EL (cell line): Measurements from ENCODE around the gene SYCP2L.

Source experiments
- DNase-seq: peaks from one replicate; pipeline ENCODE4 v3.0.0-alpha.2; 2016

The SYCP2L gene

DNA sequence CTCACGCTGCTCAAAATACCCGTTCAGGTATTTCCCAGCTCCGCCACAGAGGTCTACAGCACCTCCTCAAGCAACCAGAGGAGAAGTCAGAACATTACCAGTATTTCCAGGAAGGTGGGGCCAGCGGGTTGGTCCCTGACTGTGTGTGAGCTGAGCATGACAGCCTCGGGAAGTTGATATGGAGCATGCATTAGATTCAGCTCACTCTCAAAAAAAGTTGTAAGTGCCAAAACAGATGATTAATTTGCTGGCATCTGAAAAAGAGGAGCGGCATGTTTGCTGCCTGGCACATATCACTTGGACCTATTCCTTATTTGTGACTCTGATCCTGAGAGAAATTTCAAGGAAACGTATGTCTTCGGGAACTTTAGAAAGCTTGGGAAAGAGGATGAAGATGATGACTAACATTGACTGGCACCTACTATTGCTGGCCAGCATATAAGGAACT, 125.0 kb downstream of the SYCP2L start:
- DNase-seq: no peak

DNA sequence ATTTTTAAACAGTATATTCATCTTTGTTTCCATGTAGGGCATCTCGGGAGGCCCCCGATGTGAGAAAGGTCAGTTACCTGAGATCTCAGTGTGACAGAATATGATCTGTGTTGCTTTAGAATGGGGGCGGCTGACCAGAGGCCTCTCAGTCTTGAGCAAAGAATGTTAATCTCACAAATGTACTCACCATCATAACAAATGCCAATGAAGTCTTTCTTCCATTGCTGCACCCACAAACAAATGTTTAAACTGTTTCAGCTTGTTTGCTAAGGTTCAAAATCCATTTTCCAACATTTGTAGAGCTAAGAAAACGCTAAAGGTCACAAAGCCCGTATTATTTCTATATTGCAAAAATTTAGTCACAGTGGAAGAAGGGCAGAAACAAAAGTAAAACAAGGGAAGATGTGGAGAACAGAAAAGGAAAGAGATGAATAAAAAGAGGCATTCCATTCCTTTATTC, 125.5 kb downstream of the SYCP2L start:
- no peak for DNase-seq

DNA sequence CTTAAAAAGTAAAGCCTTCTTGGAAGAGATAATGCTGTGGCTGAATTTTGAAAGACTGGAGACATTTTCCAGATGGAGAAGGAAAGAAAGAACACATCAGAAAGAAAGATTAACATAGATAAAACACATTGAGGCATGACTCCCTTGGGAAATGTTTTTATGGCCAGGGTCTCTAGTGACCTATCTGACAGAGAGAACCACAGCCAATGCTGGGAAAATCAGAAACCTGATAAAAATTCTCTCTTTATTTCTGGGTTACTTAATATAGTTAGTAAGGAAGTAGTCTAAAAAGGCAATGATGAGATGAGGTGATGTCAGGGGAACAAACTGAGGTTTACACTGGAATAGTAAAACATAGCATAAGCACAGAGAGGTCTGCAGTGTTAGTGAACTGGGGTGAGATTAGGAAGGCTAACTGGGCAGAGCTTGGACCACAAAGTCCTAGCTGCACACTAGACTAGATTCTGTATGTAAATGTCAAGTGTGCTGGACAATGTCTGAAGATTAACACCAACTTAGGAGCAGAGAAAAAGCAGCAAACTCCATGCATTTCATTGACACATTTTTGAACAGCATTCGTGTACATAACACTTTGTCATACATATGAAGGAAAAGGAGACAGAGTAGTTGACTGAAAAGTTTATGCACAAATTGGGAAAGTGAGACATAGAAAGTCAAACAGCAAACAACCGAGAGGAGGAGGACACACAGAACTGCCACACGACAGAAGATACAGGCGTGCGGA, 126.3 kb downstream of the SYCP2L start:
- DNase-seq: no peak

DNA sequence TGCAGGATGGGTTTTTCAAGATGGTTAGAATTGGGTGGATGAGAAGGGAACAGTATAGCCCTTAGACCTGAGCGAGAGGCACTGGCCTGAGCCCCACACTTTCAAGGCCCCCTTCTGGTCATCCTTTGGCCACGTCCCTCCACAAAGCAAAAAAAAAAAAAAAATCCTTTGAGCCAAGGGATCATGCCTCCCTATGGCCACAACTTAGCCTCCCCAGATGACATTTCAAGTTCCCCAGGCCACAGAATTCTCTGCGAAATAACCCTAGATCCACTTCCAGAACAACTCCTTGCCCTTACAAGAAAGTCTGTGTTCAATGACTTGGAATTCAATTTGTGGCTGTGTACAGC, 126.8 kb downstream of the SYCP2L start:
- DNase-seq: no peak

DNA sequence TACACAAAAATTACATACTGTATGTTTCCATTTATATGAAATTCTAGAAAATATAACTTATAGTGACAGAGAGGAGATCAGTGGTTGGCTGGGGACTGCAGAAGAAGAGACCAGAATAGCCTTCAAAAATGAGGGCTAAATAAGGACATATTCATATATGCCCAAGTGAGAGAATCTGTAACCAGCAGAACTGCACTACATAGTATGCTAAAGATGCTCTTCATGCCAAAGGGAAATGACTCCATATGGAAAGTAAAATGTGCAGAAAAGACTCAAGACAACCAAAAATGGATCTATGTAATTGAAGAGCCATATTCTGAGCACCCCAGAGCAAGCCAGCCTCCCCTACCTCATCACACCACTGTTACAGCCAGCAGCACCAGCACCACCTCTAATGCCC, 128.2 kb downstream of the SYCP2L start:
- no peak for DNase-seq

DNA sequence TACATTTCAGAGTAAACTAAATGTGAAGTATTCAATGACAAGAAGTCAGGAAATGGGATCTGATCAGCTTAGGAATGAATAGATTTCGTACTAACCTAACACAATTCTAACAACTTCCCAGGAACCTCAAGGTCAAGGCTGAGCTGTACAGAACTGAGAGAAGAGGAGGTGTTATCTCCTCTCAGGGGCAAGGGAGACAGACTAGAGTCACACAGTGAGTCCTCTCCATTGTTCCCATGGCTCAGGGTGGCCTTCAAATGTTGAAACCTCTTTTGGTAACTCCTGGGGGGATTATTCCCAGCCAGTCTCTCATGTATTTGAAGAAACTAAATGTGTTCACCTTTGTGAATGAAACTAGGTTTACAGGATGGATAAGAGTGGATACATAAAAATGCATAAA, 129.6 kb downstream of the SYCP2L start:
- no peak for DNase-seq

DNA sequence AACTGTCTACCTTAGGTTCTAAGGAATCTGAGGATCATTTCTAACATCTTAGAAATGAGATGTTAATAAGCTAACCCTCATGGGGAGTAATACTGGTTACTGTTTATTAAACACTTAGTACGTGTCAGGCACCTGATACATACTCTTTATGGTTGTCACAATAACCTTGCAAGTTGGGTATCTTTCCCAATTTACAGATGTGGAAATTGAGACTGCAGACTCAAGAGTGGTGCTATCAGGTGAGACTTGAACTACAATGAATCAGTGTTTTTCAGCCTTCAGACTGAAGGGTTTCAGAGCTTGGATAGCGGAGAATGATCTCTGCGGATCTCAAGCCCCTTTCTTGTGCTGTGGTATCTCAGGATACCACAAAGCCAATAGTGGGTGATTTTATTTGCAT, 130.2 kb downstream of the SYCP2L start:
- no peak for DNase-seq

DNA sequence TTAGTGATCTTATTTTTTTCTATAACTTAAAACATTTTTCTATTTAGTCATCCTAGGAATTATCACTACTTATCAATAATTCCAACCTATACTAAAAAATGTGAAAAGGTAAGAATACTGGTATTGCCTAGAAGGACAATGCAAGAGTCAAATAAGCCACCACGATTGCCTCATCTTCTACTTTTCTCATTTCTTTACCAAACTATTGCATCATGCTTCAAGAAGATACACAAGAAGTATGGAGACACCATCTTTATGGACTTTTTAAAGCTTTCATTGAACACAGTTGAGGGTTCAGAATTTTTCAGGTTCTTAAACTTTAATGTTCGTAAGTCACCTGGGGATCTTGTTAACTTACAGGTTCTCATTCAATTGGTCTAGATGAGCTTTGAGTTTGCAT, 131.4 kb downstream of the SYCP2L start:
- no peak for DNase-seq

DNA sequence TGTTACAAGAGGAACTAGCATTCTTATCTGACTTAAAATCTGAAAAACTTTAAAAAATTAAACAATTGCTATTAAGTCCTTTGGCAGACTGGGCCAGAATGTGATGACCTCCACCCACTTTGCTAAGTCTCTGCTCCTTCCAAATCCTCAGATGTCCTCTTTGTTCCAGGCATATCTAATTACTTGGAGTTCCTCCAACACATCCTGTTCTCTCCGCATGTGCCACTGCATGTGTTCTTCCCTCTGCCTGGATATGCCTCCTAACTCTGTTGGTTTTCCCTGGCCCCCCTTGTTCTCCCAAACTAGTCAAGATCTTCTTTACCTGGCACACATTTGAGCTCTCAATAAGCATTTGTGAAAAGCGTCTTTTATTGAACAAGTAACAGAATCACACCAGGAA, 134.2 kb downstream of the SYCP2L start:
- no peak for DNase-seq

DNA sequence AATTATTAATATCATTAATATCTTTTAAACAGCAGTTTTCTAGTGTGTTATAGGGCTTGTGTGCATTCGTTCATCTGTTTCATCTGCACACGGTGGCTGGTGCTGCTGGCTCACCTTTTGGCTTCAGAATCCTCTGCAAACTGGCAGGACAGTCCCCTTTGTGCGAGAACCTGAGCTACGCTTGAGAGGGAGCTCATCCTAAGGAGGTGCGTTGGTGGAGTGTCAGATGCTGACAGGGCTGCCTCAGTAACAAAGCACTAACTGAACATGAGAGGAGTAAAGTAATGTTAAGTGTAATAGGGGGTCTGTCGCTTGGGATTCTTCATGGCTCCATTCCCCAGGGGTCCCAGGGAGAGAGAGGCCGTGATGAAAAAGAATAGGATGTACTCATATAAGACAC, 134.9 kb downstream of the SYCP2L start:
- DNase-seq: no peak

DNA sequence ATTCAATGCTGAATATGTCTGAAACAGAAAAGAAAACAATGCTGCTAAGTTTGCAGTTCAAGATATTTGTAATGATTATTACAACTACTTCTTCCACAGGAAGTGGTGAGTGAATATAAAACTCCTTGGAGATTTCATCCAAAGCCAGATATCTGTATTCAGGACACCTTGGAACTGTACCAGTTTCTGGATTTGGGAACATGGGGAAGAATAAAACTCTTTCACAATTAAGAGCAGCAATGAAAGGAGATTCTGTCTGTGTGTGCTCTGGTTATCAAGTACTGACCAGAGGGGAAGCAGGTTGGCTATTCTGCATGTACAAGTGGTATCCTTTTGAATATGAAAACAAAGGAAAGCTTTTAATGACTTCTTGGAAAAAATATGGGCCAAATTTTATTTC, 136.2 kb downstream of the SYCP2L start:
- DNase-seq: peak; percentile 23
